Astrocyte (in vitro differentiated cells and primary cell): Measurements from ENCODE around the gene PRKCE. TPM values are rescaled to one million over a fixed set of nuclear protein-coding genes. Genes with fewer than 3 reads are reported as not detected.

Source experiments
- DNase-seq: peaks from one replicate; pipeline ENCODE4 v3.0.0-alpha.2; 2010; ENCODE audit warnings: low read depth
- FAIRE-seq: peaks from 2 replicates; lab custom pipeline; 2011; peaks lifted over from hg19 to GRCh38; lab: Jason Lieb, UNC
- H2AFZ ChIP-seq: 2 replicates; pipeline ENCODE4 v1.6.0; 2012; ENCODE audit warnings: low read depth, low read length, inconsistent platforms
- H3K27ac ChIP-seq: 2 replicates; pipeline ENCODE4 v1.5.1; 2011; ENCODE audit warnings: low read depth, low read length, inconsistent platforms
- H3K27me3 ChIP-seq: 2 replicates; pipeline ENCODE4 v1.6.0; 2011; ENCODE audit warnings: low read length, inconsistent platforms; ENCODE audit not compliant: insufficient read depth
- H3K36me3 ChIP-seq: 2 replicates; pipeline ENCODE4 v1.5.1; 2011; ENCODE audit warnings: low read length, inconsistent platforms; ENCODE audit not compliant: insufficient read depth
- H3K4me1 ChIP-seq: 2 replicates; pipeline ENCODE4 v1.5.1; 2011; ENCODE audit warnings: low read length, inconsistent platforms; ENCODE audit not compliant: insufficient read depth
- H3K4me2 ChIP-seq: 2 replicates; pipeline ENCODE4 v1.6.0; 2012; ENCODE audit warnings: low read length, inconsistent platforms
- H3K4me3 ChIP-seq: 2 replicates; pipeline ENCODE4 v1.5.1; 2011; ENCODE audit warnings: low read depth, mild to moderate bottlenecking, low read length, inconsistent platforms; ENCODE audit not compliant: insufficient read depth
- H3K79me2 ChIP-seq: 2 replicates; pipeline ENCODE4 v1.6.0; 2012; ENCODE audit warnings: mild to moderate bottlenecking, low read length, inconsistent platforms; ENCODE audit not compliant: insufficient read depth
- H3K9ac ChIP-seq: 2 replicates; pipeline ENCODE4 v1.6.0; 2012; ENCODE audit warnings: mild to moderate bottlenecking, low read length, inconsistent platforms
- H3K9me3 ChIP-seq: 2 replicates; pipeline ENCODE4 v1.5.1; 2012; ENCODE audit warnings: low read depth, mild to moderate bottlenecking, low read length, inconsistent platforms; ENCODE audit not compliant: insufficient read depth
- H4K20me1 ChIP-seq: 2 replicates; pipeline ENCODE4 v1.6.0; 2012; ENCODE audit warnings: low read length, inconsistent platforms; ENCODE audit not compliant: insufficient read depth
- H3K27ac Mint-ChIP-seq: one replicate; pipeline ENCODE4 v1.8.0; 2021; ENCODE audit warnings: mild to moderate bottlenecking, mixed read lengths; ENCODE audit not compliant: unreplicated experiment
- H3K27me3 Mint-ChIP-seq: one replicate; pipeline ENCODE4 v1.8.0; 2021; ENCODE audit warnings: low read depth, mixed read lengths; ENCODE audit not compliant: unreplicated experiment
- H3K36me3 Mint-ChIP-seq: one replicate; pipeline ENCODE4 v1.8.0; 2021; ENCODE audit warnings: low read depth, mixed read lengths; ENCODE audit not compliant: unreplicated experiment
- H3K4me1 Mint-ChIP-seq: one replicate; pipeline ENCODE4 v1.8.0; 2021; ENCODE audit warnings: low read depth, mixed read lengths; ENCODE audit not compliant: unreplicated experiment
- H3K4me3 Mint-ChIP-seq: one replicate; pipeline ENCODE4 v1.8.0; 2021; ENCODE audit warnings: mild to moderate bottlenecking, moderate library complexity, mixed read lengths; ENCODE audit not compliant: unreplicated experiment
- H3K9me3 Mint-ChIP-seq: one replicate; pipeline ENCODE4 v1.8.0; 2021; ENCODE audit warnings: mild to moderate bottlenecking, mixed read lengths; ENCODE audit not compliant: unreplicated experiment
- CTCF ChIP-seq: IDR thresholded peaks from 2 replicates; pipeline ENCODE4 v1.5.1; 2011; ENCODE audit warnings: low read depth, mild to moderate bottlenecking, inconsistent platforms, low read length, moderate library complexity; ENCODE audit not compliant: insufficient read depth
- EZH2 ChIP-seq: IDR thresholded peaks from 2 replicates; pipeline ENCODE4 v1.6.1; 2012; ENCODE audit warnings: mild to moderate bottlenecking, low read length, inconsistent platforms; ENCODE audit not compliant: insufficient read depth
- total RNA-seq: library from RNA; stranded (reverse); gene quantifications from 2 replicates; pipeline ENCODE4 v1.2.1, GENCODE V29; 2021

PRKCE gene
- total RNA-seq, 1 donor from 2014 or later = 12.8 TPM

- H4K20me1 ChIP-seq = peaks cover 10% of the 10 kb centered on the region
- no peak overlapping the region for H3K4me3 ChIP-seq
- H3K4me2 ChIP-seq = no peak overlapping the region
- H3K27ac ChIP-seq = no peak overlapping the region
- FAIRE-seq (no peak), DNase-seq (no peak)
- Mint-ChIP-seq H3K36me3 (peaks cover 2% of the 10 kb centered on the region), H3K4me1 (no peaks in the 10 kb centered on the region), H3K9me3 (peaks cover 3% of the 10 kb centered on the region), H3K27ac (no peak overlapping the region), H3K4me3 (no peak overlapping the region), H3K27me3 (peaks cover 33% of the 10 kb centered on the region)
- no peak overlapping the region for H3K9ac ChIP-seq
- peaks cover 4% of the 10 kb centered on the region for H3K4me1 ChIP-seq
- TF ChIP-seq CTCF = no peak
- TF ChIP-seq EZH2 = no peak
- H3K79me2 ChIP-seq = no peaks in the 10 kb centered on the region
- H2AFZ ChIP-seq = no peak overlapping the region
- no peaks in the 10 kb centered on the region for H3K36me3 ChIP-seq
- H3K9me3 ChIP-seq = no peaks in the 10 kb centered on the region
- no peaks in the 10 kb centered on the region for H3K27me3 ChIP-seq
These were observed 186.4 kb downstream of the PRKCE start for GRCh38 chr2:45837812-45838341.

- H3K4me3 Mint-ChIP-seq = no peak overlapping the region
- H3K27me3 Mint-ChIP-seq = peaks cover 30% of the 10 kb centered on the region
- H4K20me1 ChIP-seq = peaks cover 10% of the 10 kb centered on the region
- H3K9me3 ChIP-seq = no peaks in the 10 kb centered on the region
- peaks cover 2% of the 10 kb centered on the region for H3K9me3 Mint-ChIP-seq
- H3K4me2 ChIP-seq = peak overlapping the region; percentile 6
- H3K4me3 ChIP-seq = no peak overlapping the region
- H3K9ac ChIP-seq = no peak overlapping the region
- FAIRE-seq (no peak), DNase-seq (no peak)
- H3K4me1 Mint-ChIP-seq = no peaks in the 10 kb centered on the region
- no peak overlapping the region for H3K27ac ChIP-seq
- no peaks in the 10 kb centered on the region for H3K36me3 ChIP-seq
- no peaks in the 10 kb centered on the region for H3K27me3 ChIP-seq
- no peak overlapping the region for H3K27ac Mint-ChIP-seq
- peaks cover 4% of the 10 kb centered on the region for H3K4me1 ChIP-seq
- H3K36me3 Mint-ChIP-seq = peaks cover 2% of the 10 kb centered on the region
- no peak overlapping the region for H2AFZ ChIP-seq
- no peaks in the 10 kb centered on the region for H3K79me2 ChIP-seq
- no peak for TF ChIP-seq CTCF
- no peak for TF ChIP-seq EZH2
These were observed 188.2 kb downstream of the PRKCE start for GRCh38 chr2:45839508-45840251.

- peaks cover 2% of the 10 kb centered on the region for H3K4me1 Mint-ChIP-seq
- no peak overlapping the region for H3K4me2 ChIP-seq
- peaks cover 30% of the 10 kb centered on the region for H3K27me3 Mint-ChIP-seq
- peaks cover 4% of the 10 kb centered on the region for H3K4me1 ChIP-seq
- TF ChIP-seq CTCF (no peak), EZH2 (no peak)
- no peaks in the 10 kb centered on the region for H3K36me3 ChIP-seq
- no peak overlapping the region for H3K9ac ChIP-seq
- H3K9me3 ChIP-seq = no peaks in the 10 kb centered on the region
- H3K36me3 Mint-ChIP-seq = peaks cover 2% of the 10 kb centered on the region
- H2AFZ ChIP-seq = no peak overlapping the region
- no peak overlapping the region for H3K4me3 ChIP-seq
- H3K79me2 ChIP-seq = no peaks in the 10 kb centered on the region
- H3K27ac Mint-ChIP-seq = no peak overlapping the region
- H3K4me3 Mint-ChIP-seq = no peak overlapping the region
- H4K20me1 ChIP-seq = peaks cover 10% of the 10 kb centered on the region
- peaks cover 1% of the 10 kb centered on the region for H3K9me3 Mint-ChIP-seq
- FAIRE-seq (no peak), DNase-seq (no peak)
- H3K27ac ChIP-seq = no peak overlapping the region
- H3K27me3 ChIP-seq = no peaks in the 10 kb centered on the region
These were observed 189.0 kb downstream of the PRKCE start for GRCh38 chr2:45840481-45840880.
